Ovary (tissue), 9 donors: ENCODE measurements around the gene LARP4B. TPM values are rescaled to one million over a fixed set of nuclear protein-coding genes. Genes with fewer than 3 reads are reported as not detected.

Experiments
- DNase-seq, 5 donors: peaks; one replicate each; pipeline ENCODE4 v3.0.0-alpha.2; 2019 to 2020
- H3K27ac ChIP-seq, 2 donors: fragments of 200-600 bp; one replicate each; pipeline versions ENCODE4 v1.5.1 to v1.8.0; 2019 to 2022
- H3K27me3 ChIP-seq: fragments of 200-600 bp; one replicate; pipeline ENCODE4 v1.8.0; 2022
- H3K36me3 ChIP-seq: fragments of 200-600 bp; sonication (generic); one replicate; pipeline ENCODE4 v1.5.1; 2019
- H3K4me1 ChIP-seq: one replicate; pipeline ENCODE4 v1.8.1; 2013; ENCODE audit warnings: mild to moderate bottlenecking, moderate library complexity; ENCODE audit not compliant: insufficient read depth
- H3K4me3 ChIP-seq: fragments of 200-600 bp; sonication (generic); one replicate; pipeline ENCODE4 v1.5.1; 2017
- H3K9me3 ChIP-seq, 2 donors: fragments of 200-600 bp in 1 of 2; sonication (generic) in 1 of 2; one replicate each; pipeline versions ENCODE4 v1.5.1 to v1.8.1; 2013 to 2019; ENCODE audit warnings: mild to moderate bottlenecking in 1 of 2, moderate library complexity in 1 of 2
- EP300 ChIP-seq: sonication (generic); formaldehyde crosslinking; IDR thresholded peaks from one replicate; pipeline ENCODE4 v1.6.1; 2017; ENCODE audit warnings: antibody characterized with exemption
- POLR2A ChIP-seq: fragments of 450-650 bp; IDR thresholded peaks from one replicate; pipeline ENCODE4 v1.6.1; 2017; ENCODE audit warnings: antibody characterized with exemption, mild to moderate bottlenecking, moderate library complexity
- WGBS, 3 donors: extraction: QIAGEN DNeasy Blood & Tissue Kit in 1 of 3; methylation state at CpG; one replicate each; pipeline versions ENCODE4 v1.1.5 to v1.1.7; 2013 to 2017; 5-methylcytosine and 5-hydroxymethylcytosine counted together
- intact Hi-C, 4 donors: fragments of 100-400 bp; cut with DNase I; formaldehyde crosslinking; loops; one replicate each; pipeline versions ENCODE4 v1.11.0 to v1.15.1; 2022 to 2023
- polyA plus RNA-seq, 2 donors: library from polyadenylated mRNA; stranded (reverse); fragments of 200-250 nt in 1 of 2; fragments of 350-450 nt in 1 of 2; fragmentation: Illumina TruSeq in 1 of 2; extraction: RNeasy Lipid Tissue Mini Kit (QIAGEN cat#74804) in 1 of 2; gene quantifications; one replicate each; pipeline ENCODE4 v1.2.3, GENCODE V29; 2013 to 2014
- total RNA-seq, 7 donors: library from RNA; depleted of rRNA in 2 of 7; stranded (reverse); fragments of >200 nt in 2 of 7; fragmentation: NEBNext Ultra II Directional in 3 of 7; extraction: Animal tissue kit (Norgen Biotek cat#: 25700) in 3 of 7; gene quantifications; one replicate each; pipeline versions ENCODE4 v1.1.0 to v1.2.4, GENCODE V29; 2016 to 2023
- TF ChIP-seq, protein P1 (sequence below), 3 donors: fragments of 450-650 bp in 2 of 3; fragments of 200-600 bp in 1 of 3; IDR thresholded peaks; one replicate each; pipeline versions ENCODE4 v1.5.1 to v1.8.0; 2016 to 2022; ENCODE audit warnings: antibody characterized with exemption in 3 of 3, mild to moderate bottlenecking in 1 of 3
- donor health status: DM: no; HTN: no; CAD: no; lungs with moderate emphysema.
- donor health status: DM: no; HTN: no; CAD: no.
- donor health status: Bipolar disorder and iron deficiency.
- donor health status: DM: yes; HTN: yes; CAD: no.
- donor health status: DM: no; HTN: no; CAD: no.
- donor health status: DM: yes; HTN: yes; CAD: no.

LARP4B gene
- total and polyA plus RNA-seq, 9 donors = 14.4 to 77.8 (median 54.4) TPM

- TF ChIP-seq POLR2A (no peak), EP300 (no peak)
- TF ChIP-seq, protein P1, sequence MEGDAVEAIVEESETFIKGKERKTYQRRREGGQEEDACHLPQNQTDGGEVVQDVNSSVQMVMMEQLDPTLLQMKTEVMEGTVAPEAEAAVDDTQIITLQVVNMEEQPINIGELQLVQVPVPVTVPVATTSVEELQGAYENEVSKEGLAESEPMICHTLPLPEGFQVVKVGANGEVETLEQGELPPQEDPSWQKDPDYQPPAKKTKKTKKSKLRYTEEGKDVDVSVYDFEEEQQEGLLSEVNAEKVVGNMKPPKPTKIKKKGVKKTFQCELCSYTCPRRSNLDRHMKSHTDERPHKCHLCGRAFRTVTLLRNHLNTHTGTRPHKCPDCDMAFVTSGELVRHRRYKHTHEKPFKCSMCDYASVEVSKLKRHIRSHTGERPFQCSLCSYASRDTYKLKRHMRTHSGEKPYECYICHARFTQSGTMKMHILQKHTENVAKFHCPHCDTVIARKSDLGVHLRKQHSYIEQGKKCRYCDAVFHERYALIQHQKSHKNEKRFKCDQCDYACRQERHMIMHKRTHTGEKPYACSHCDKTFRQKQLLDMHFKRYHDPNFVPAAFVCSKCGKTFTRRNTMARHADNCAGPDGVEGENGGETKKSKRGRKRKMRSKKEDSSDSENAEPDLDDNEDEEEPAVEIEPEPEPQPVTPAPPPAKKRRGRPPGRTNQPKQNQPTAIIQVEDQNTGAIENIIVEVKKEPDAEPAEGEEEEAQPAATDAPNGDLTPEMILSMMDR (IDR thresholded peaks at IDR 0.05) = no peak
- intact Hi-C loops = loop anchor here in 1 of 4 donors (5.0 kb wide), 1 partner anchor 72 kb away; no protein-coding TSS in a partner anchor
- DNase-seq = no peak
- H3K36me3 ChIP-seq = no peaks in the 10 kb centered on the region
- WGBS, 3 donors = 49 to 54% (median 51%) methylated on average over 3 of the region's 3 CpGs
- H3K9me3 ChIP-seq = no peaks in the 10 kb centered on the region
- H3K4me3 ChIP-seq = no peak overlapping the region
- H3K27ac ChIP-seq = no peak overlapping the region
- no peaks in the 10 kb centered on the region for H3K27me3 ChIP-seq
- peaks cover 6% of the 10 kb centered on the region for H3K4me1 ChIP-seq
Observed at GRCh38 chr10:905503-905902, 26.0 kb downstream of the LARP4B start.

DNA sequence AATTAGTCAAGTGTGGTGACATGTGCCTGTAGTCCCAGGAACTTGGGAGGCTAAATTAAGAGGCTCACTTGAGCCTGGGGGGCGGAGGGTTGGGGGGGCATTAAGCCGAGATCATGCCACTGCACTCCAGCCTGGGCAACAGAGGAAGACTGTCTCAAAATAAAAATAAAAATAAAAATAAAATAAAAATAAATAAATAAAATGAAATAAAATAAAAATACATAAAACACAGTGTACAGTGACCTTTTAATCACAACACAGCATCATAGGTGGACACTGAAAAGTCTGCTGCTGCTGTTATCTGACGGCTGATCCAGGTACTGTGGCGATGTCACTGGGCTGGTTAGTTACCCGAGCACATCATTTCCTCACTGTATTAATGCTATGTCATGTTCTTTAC, 27.1 kb downstream of the LARP4B start:
- H3K36me3 ChIP-seq = no peaks in the 10 kb centered on the region
- intact Hi-C loops = no loop called here
- TF ChIP-seq EP300 (no peak), POLR2A (no peak)
- TF ChIP-seq, protein P1 (IDR thresholded peaks at IDR 0.05) = no peak
- H3K4me1 ChIP-seq = peaks cover 3% of the 10 kb centered on the region
- no peak overlapping the region for H3K4me3 ChIP-seq
- H3K9me3 ChIP-seq = no peaks in the 10 kb centered on the region
- 97 to 98% (median 97%) methylated on average over 5 of the region's 5 CpGs for WGBS, 3 donors
- no peak for DNase-seq
- H3K27ac ChIP-seq = no peak overlapping the region
- no peaks in the 10 kb centered on the region for H3K27me3 ChIP-seq

- DNase-seq = no peak
- no peaks in the 10 kb centered on the region for H3K9me3 ChIP-seq
- H3K36me3 ChIP-seq = no peaks in the 10 kb centered on the region
- TF ChIP-seq, protein P1 (IDR thresholded peaks at IDR 0.05) = no peak
- TF ChIP-seq POLR2A (no peak), EP300 (no peak)
- intact Hi-C loops = no loop called here
- no peak overlapping the region for H3K4me3 ChIP-seq
- no peak overlapping the region for H3K27ac ChIP-seq
- no peaks in the 10 kb centered on the region for H3K27me3 ChIP-seq
- H3K4me1 ChIP-seq = peaks cover 4% of the 10 kb centered on the region
- 76 to 84% (median 78%) methylated on average over 2 of the region's 2 CpGs for WGBS, 3 donors
Observed at GRCh38 chr10:898141-898540, 33.4 kb downstream of the LARP4B start.

DNA sequence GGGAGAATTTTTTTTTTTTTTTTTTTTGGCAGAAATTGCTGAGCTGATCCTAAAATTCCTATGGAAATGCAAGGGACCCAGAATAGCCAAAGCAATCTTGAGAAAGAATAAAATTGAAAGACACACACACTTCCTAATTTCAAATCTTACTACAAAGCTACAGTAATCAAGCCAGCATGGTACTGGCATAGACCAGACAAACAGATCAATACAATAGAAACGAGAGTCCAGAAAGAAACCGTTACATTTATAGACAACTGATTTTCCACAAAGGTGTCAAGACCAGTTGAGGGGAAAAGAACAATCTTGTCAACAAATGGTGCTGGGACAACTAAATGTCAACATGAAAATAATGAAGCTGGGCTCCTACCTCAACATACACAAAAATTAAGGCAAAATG, 34.5 kb downstream of the LARP4B start:
- TF ChIP-seq, protein P1 (IDR thresholded peaks at IDR 0.05) = no peak
- no peak for TF ChIP-seq EP300
- Histone ChIP-seq H3K9me3 (no peaks in the 10 kb centered on the region), H3K4me3 (no peak overlapping the region), H3K4me1 (peaks cover 2% of the 10 kb centered on the region), H3K27me3 (no peaks in the 10 kb centered on the region), H3K36me3 (no peaks in the 10 kb centered on the region), H3K27ac (no peak overlapping the region)
- DNase-seq = no peak
- WGBS, 3 donors = 94 to 98% (median 97%) methylated on average over 2 of the region's 2 CpGs
- intact Hi-C loops = no loop called here
